Activated T-cell treated with anti-CD3 and anti-CD28 coated beads, Interleukin-2, amount 50 U/mL, for 4 hours (primary cell): ENCODE data around the gene NDUFS7. TPM values are rescaled to one million over a fixed set of nuclear protein-coding genes. Genes with fewer than 3 reads are reported as not detected.
A peak's percentile ranks its signal among the peaks of the same experiment; 100 is the strongest.

Source experiments
- ATAC-seq, 2 donors: fragments of 200-7000 bp; cut with Tn5 transposase; one replicate each; pipeline ENCODE4 v1.10.0; 2021
- DNase-seq: peaks from one replicate; pipeline ENCODE4 v3.0.0-alpha.2; 2020
- H3K27me3 Mint-ChIP-seq: one replicate; pipeline ENCODE4 v1.8.0; 2021; ENCODE audit warnings: low read depth, mixed read lengths
- H3K36me3 Mint-ChIP-seq: one replicate; pipeline ENCODE4 v1.8.0; 2022; ENCODE audit warnings: mixed read lengths; ENCODE audit not compliant: insufficient read depth
- H3K4me1 Mint-ChIP-seq: one replicate; pipeline ENCODE4 v1.8.0; 2021; ENCODE audit warnings: low read depth, mixed read lengths
- H3K4me3 Mint-ChIP-seq: one replicate; pipeline ENCODE4 v1.8.0; 2021; ENCODE audit warnings: mild to moderate bottlenecking, moderate library complexity, mixed read lengths
- H3K9me3 Mint-ChIP-seq: one replicate; pipeline ENCODE4 v1.8.0; 2021; ENCODE audit warnings: mixed read lengths
- total RNA-seq, 3 donors: library from RNA; stranded (reverse); gene quantifications; one replicate each; pipeline ENCODE4 v1.2.1, GENCODE V29; 2021

NDUFS7 gene
- 100 to 1,000 TPM; 124 to 142 (median 137) TPM for total RNA-seq

GRCh38 chr19:1383312-1384084, at the start of gene NDUFS7:
Gene NDUFS7 (plus strand): TSS chr19:1383907. CDS start chr19:1383927, 20 bp downstream.
- Mint-ChIP-seq H3K36me3 (peaks cover 2% of the 10 kb centered on the region), H3K4me1 (peaks cover 15% of the 10 kb centered on the region), H3K4me3 (peak within 1 kb of the TSS; percentile 86), H3K9me3 (no peaks in the 10 kb centered on the region), H3K27me3 (peaks cover 2% of the 10 kb centered on the region)
- peak; percentile 88 for ATAC-seq
- DNase-seq: peak; percentile 95

- peaks cover 9% of the 10 kb centered on the region for H3K27me3 Mint-ChIP-seq
- no peaks in the 10 kb centered on the region for H3K36me3 Mint-ChIP-seq
- no peaks in the 10 kb centered on the region for H3K9me3 Mint-ChIP-seq
- DNase-seq (no peak), ATAC-seq (no peak)
- H3K4me3 Mint-ChIP-seq: no peak overlapping the region
- H3K4me1 Mint-ChIP-seq: no peaks in the 10 kb centered on the region
These were observed 47.5 kb upstream of the NDUFS7 start for GRCh38 chr19:1336079-1336684.

GRCh38 chr19:1340681-1341469, 42.8 kb upstream of the NDUFS7 start:
- Mint-ChIP-seq H3K27me3 (peaks cover 5% of the 10 kb centered on the region), H3K4me1 (peaks cover 3% of the 10 kb centered on the region), H3K9me3 (no peaks in the 10 kb centered on the region), H3K4me3 (no peak overlapping the region), H3K36me3 (no peaks in the 10 kb centered on the region)
- ATAC-seq (no peak), DNase-seq (no peak)

- peaks cover 5% of the 10 kb centered on the region for H3K27me3 Mint-ChIP-seq
- no peak overlapping the region for H3K4me3 Mint-ChIP-seq
- H3K9me3 Mint-ChIP-seq: no peaks in the 10 kb centered on the region
- DNase-seq (no peak), ATAC-seq (no peak)
- H3K4me1 Mint-ChIP-seq: peaks cover 3% of the 10 kb centered on the region
- H3K36me3 Mint-ChIP-seq: no peaks in the 10 kb centered on the region
These were observed 40.7 kb upstream of the NDUFS7 start for GRCh38 chr19:1343041-1343440.

GRCh38 chr19:1349211-1349610, 34.5 kb upstream of the NDUFS7 start:
- H3K4me3 Mint-ChIP-seq: no peak overlapping the region
- ATAC-seq (no peak), DNase-seq (no peak)
- no peaks in the 10 kb centered on the region for H3K9me3 Mint-ChIP-seq
- H3K4me1 Mint-ChIP-seq: peaks cover 3% of the 10 kb centered on the region
- H3K36me3 Mint-ChIP-seq: no peaks in the 10 kb centered on the region
- peaks cover 4% of the 10 kb centered on the region for H3K27me3 Mint-ChIP-seq

- no peaks in the 10 kb centered on the region for H3K36me3 Mint-ChIP-seq
- H3K9me3 Mint-ChIP-seq: no peaks in the 10 kb centered on the region
- DNase-seq (no peak), ATAC-seq (no peak)
- H3K4me3 Mint-ChIP-seq: no peak overlapping the region
- H3K4me1 Mint-ChIP-seq: peaks cover 4% of the 10 kb centered on the region
- H3K27me3 Mint-ChIP-seq: peaks cover 4% of the 10 kb centered on the region
These were observed 32.8 kb upstream of the NDUFS7 start for GRCh38 chr19:1350867-1351266.

GRCh38 chr19:1351381-1351851, 32.3 kb upstream of the NDUFS7 start:
- ATAC-seq: no peak
- H3K9me3 Mint-ChIP-seq: no peaks in the 10 kb centered on the region
- peaks cover 9% of the 10 kb centered on the region for H3K4me1 Mint-ChIP-seq

GRCh38 chr19:1353144-1353543, 30.6 kb upstream of the NDUFS7 start:
- H3K27me3 Mint-ChIP-seq: peaks cover 4% of the 10 kb centered on the region
- peaks cover 3% of the 10 kb centered on the region for H3K36me3 Mint-ChIP-seq
- no peaks in the 10 kb centered on the region for H3K9me3 Mint-ChIP-seq
- DNase-seq (no peak), ATAC-seq (no peak)
- H3K4me1 Mint-ChIP-seq: peaks cover 9% of the 10 kb centered on the region
- H3K4me3 Mint-ChIP-seq: no peak overlapping the region

More at GRCh38 chr19:1351381-1351851, 32.3 kb upstream of the NDUFS7 start:
- H3K36me3 Mint-ChIP-seq: no peaks in the 10 kb centered on the region
- peaks cover 4% of the 10 kb centered on the region for H3K27me3 Mint-ChIP-seq
- H3K4me3 Mint-ChIP-seq: no peak overlapping the region
- no peak for DNase-seq

GRCh38 chr19:1354970-1355567, 28.6 kb upstream of the NDUFS7 start:
- Mint-ChIP-seq H3K9me3 (no peaks in the 10 kb centered on the region), H3K27me3 (no peaks in the 10 kb centered on the region), H3K4me3 (peak overlapping the region; percentile 87), H3K36me3 (peaks cover 11% of the 10 kb centered on the region), H3K4me1 (peaks cover 9% of the 10 kb centered on the region)
- no peak for DNase-seq
- ATAC-seq: peak; percentile 75 to 76

GRCh38 chr19:1355568-1356507, 27.9 kb upstream of the NDUFS7 start:
- Mint-ChIP-seq H3K4me1 (peaks cover 9% of the 10 kb centered on the region), H3K27me3 (no peaks in the 10 kb centered on the region), H3K4me3 (peak overlapping the region; percentile 87), H3K36me3 (peaks cover 11% of the 10 kb centered on the region), H3K9me3 (no peaks in the 10 kb centered on the region)
- no peak for DNase-seq
- ATAC-seq: no peak

GRCh38 chr19:1356508-1356865, 27.2 kb upstream of the NDUFS7 start:
- Mint-ChIP-seq H3K36me3 (peaks cover 11% of the 10 kb centered on the region), H3K4me1 (peaks cover 9% of the 10 kb centered on the region), H3K4me3 (peak overlapping the region; percentile 87), H3K9me3 (no peaks in the 10 kb centered on the region), H3K27me3 (no peaks in the 10 kb centered on the region)
- DNase-seq: no peak
- ATAC-seq: no peak

GRCh38 chr19:1357531-1358109, 26.1 kb upstream of the NDUFS7 start:
- Mint-ChIP-seq H3K9me3 (no peaks in the 10 kb centered on the region), H3K36me3 (peaks cover 14% of the 10 kb centered on the region), H3K4me1 (peaks cover 11% of the 10 kb centered on the region), H3K27me3 (no peaks in the 10 kb centered on the region), H3K4me3 (no peak overlapping the region)
- DNase-seq: no peak
- ATAC-seq: no peak

- no peak for ATAC-seq
These were observed 23.4 kb upstream of the NDUFS7 start for GRCh38 chr19:1360126-1360817.

More at GRCh38 chr19:1360126-1360817, 23.4 kb upstream of the NDUFS7 start:
- H3K27me3 Mint-ChIP-seq: no peaks in the 10 kb centered on the region
- DNase-seq: no peak
- no peak overlapping the region for H3K4me3 Mint-ChIP-seq
- H3K4me1 Mint-ChIP-seq: peaks cover 30% of the 10 kb centered on the region
- H3K9me3 Mint-ChIP-seq: no peaks in the 10 kb centered on the region
- H3K36me3 Mint-ChIP-seq: peaks cover 17% of the 10 kb centered on the region
